GM19452 (cell line): ENCODE data around the gene MISP.

Source experiments
- ATAC-seq: cut with Tn5 transposase; IDR thresholded peaks from one replicate; pipeline ENCODE4 v1.9.1; 2021; ENCODE audit not compliant: unreplicated experiment

MISP gene

GRCh38 chr19:795691-796581, 45.0 kb downstream of the MISP start:
- no peak for ATAC-seq

GRCh38 chr19:796692-797527, 46.0 kb downstream of the MISP start, which contains the start of gene PTBP1:
PTBP1 (plus strand) TSS chr19:797452; CDS start chr19:797498, 46 bp downstream.
- ATAC-seq = peak; percentile 75

GRCh38 chr19:797528-798414, 46.9 kb downstream of the MISP start:
- peak; percentile 37 for ATAC-seq

GRCh38 chr19:798415-799075, 47.6 kb downstream of the MISP start:
- ATAC-seq = no peak

- ATAC-seq = no peak
These were observed 48.4 kb downstream of the MISP start for GRCh38 chr19:799076-799881.

GRCh38 chr19:800360-801029, 49.6 kb downstream of the MISP start:
- no peak for ATAC-seq

GRCh38 chr19:801030-801860, 50.3 kb downstream of the MISP start:
- ATAC-seq = no peak

- ATAC-seq = no peak
These were observed 51.1 kb downstream of the MISP start for GRCh38 chr19:801861-802497.

- ATAC-seq = no peak
These were observed 51.7 kb downstream of the MISP start for GRCh38 chr19:802498-803098.

GRCh38 chr19:803099-803561, 52.2 kb downstream of the MISP start:
- ATAC-seq = no peak

- ATAC-seq = no peak
These were observed 52.9 kb downstream of the MISP start for GRCh38 chr19:803686-804418.

GRCh38 chr19:804419-805165, 53.7 kb downstream of the MISP start:
- ATAC-seq = no peak

GRCh38 chr19:805166-805551, 54.2 kb downstream of the MISP start:
- ATAC-seq = no peak

GRCh38 chr19:805600-806550, 55.0 kb downstream of the MISP start:
- no peak for ATAC-seq
